Measurements from ENCODE around the gene POP7.

The POP7 gene

DNA sequence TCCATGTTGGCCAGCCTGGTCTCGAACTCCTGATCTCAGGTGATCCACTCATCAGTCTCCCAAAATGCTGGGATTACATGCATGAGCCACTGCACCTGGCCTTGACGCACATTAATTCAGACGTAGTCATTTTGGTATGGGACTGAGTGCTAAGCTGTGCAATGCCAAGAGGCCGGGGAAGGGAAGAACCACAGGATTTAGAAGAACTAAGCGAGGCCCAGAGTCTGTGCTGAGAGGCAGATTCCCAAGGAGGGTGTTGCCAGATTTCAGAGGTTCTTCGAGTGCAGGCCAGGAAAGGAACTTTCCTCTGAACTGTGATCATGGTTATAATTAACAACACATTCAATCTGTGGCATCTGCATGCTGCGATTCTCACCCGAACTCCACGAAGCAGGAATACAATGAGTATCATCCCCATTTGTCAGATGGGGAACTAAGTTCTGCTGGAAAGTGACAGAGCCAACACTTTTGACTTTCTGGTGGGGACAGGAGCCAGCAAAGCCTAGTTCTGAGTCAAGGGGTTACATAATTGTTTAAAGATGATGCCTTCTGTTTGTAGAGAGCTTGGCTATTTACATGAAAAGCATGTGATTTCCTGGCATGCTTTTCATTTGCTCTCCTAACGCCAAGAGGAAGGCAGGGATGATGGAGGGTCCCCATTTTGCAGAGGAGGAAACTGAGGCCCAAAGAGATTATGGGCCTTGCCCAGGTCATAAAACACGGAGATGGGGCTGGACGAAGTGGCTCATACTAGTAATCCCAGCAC lies 21.3 kb downstream of the POP7 start:
- no peak for DNase-seq (ENCODE audit: low read depth)

- DNase-seq (ENCODE audit: low read depth): no peak
Measured at GRCh38 chr7:100728196-100728595, 22.3 kb downstream of the POP7 start.

- DNase-seq (ENCODE audit: low read depth): no peak
Measured at GRCh38 chr7:100730136-100730800, 24.3 kb downstream of the POP7 start.

DNA sequence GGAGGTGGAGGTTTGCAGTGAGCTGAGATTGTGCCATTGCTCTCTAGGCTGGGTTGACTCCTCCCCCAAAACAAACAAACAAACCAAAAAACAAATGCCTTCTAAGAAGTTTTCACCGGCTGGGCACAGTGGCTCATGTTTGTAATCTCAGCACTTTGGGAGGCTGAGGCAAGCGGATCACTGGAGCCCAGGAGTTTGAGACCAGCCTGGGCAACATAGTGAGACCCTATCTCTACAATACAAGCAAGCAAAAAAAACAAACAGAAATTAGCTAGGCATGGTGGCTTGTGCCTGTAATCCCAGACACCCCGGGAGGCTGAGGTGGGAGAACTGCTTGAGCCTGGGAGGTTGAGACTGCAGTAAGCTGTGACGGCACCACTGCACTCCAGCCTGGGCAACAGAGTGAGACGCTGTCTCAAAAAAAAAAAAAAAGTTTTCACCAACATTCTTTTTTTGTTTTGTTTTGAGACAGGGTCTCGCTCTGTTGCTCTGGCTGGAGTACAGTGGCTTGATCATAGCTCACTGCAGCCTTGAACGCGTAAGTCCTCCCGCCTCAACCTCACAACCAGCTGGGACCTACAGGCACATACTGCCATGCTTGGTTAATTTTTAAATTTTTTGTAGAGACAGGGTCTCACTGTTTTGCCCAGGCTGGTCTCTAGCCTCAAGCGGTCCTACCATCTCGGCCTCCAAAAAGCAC lies 26.2 kb downstream of the POP7 start:
- no peak for DNase-seq (ENCODE audit: low read depth)

GRCh38 chr7:100735730-100736129 lies 29.8 kb downstream of the POP7 start:
- no peak for DNase-seq (ENCODE audit: low read depth)

DNA sequence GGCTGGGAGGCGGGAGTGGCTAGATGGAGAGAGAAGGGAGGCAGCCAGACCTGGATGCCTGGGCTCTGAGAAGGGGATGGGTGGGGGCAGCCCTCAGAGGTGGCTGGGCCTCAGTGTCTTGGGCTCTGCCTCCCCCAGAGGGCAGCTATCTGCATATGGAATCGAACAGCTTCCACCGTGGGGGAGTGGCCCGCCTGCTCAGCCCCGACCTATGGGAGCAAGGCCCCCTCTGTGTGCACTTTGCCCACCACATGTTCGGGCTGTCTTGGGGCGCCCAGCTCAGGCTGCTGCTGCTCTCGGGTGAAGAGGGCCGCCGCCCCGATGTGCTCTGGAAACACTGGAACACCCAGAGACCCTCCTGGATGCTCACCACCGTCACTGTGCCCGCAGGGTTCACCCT lies 30.8 kb downstream of the POP7 start:
- no peak for DNase-seq (ENCODE audit: low read depth)

- no peak for DNase-seq (ENCODE audit: low read depth)
Measured at GRCh38 chr7:100739934-100740333, 34.0 kb downstream of the POP7 start.

DNA sequence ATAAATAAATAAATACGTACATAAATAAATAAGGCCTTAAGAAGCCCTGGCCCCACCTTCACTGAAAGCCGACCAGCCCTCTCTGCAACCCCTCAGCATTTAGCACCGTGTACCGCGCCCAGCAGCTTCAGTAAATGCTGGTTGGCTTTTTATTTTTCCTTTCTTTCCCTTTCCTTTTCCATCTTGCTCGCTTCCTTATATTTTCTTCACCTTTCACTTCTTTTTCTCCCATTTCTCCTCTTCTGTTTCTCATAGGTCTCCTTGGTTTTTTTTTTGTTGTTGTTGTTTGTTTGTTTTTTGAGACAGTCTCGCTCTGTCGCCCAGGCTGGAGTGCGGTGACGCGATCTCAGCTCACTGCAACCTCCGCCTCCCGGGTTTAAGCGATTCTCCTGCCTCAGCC lies 38.7 kb downstream of the POP7 start:
- no peak for DNase-seq (ENCODE audit: low read depth)

GRCh38 chr7:100745184-100745583 lies 39.3 kb downstream of the POP7 start:
- DNase-seq (ENCODE audit: low read depth): no peak

DNA sequence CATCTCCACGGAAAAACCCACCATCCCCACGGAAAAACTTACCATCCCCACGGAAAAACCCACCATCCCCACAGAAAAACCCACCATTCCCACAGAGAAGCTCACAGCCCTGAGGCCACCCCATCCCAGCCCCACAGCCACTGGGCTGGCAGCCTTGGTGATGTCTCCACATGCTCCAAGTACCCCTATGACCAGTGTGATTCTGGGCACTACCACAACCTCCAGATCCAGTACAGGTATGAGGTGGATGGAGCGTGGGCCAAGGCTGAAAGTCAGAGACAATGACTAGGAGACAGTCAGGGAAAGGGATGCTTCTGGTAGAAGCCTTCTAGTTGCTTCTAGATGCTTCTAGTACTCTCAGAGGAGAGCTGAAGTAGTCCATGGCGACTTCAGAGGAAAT lies 47.1 kb downstream of the POP7 start:
- DNase-seq (ENCODE audit: low read depth): no peak

GRCh38 chr7:100753750-100754149 lies 47.8 kb downstream of the POP7 start:
- no peak for DNase-seq (ENCODE audit: low read depth)
